HG02610 (cell line): ENCODE results near the gene MRTFA.
A peak's percentile ranks its signal among the peaks of the same experiment; 100 is the strongest.

Experiments
- ATAC-seq: cut with Tn5 transposase; IDR thresholded peaks from one replicate; pipeline ENCODE4 v1.9.1; 2021; ENCODE audit warnings: mild to moderate bottlenecking, moderate library complexity; ENCODE audit not compliant: unreplicated experiment

Gene MRTFA

DNA sequence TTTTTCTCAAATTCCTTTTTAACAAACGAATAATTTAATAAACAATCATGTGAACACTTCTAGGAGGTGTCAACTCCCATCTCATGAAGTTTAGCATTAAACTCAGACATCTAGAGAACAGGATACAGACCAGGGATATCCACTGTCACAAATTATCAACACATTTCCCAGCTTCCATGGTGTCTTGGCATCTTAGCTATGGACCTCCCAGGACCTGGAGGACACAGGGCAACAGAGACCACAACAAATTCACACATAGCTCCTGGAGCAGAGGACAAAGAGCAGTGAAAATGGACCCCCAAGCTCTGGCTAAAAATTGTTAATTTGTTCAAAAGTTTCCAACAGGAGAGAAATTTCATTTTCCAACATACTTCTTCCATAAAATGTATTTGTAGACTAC is 163.9 kb downstream of the MRTFA start:
- no peak for ATAC-seq

DNA sequence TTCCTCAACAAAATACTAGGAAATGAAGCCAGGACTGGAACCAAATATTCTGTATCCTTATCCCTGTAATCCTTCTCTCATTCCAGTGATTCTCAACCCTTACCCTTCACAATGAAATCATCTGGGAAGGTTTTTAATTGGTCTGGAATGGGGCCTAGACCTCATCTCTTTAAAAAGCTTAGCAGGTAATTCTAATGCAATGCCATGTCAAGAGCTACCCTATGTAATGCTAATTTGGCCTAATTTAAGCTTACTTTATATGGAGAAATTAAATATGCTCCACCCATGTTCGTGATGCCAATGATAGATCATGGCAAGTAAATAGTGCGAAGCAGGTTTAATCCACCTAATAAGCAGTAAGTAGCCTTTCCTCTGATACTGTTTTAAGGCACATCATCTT is 164.5 kb downstream of the MRTFA start:
- ATAC-seq = no peak

DNA sequence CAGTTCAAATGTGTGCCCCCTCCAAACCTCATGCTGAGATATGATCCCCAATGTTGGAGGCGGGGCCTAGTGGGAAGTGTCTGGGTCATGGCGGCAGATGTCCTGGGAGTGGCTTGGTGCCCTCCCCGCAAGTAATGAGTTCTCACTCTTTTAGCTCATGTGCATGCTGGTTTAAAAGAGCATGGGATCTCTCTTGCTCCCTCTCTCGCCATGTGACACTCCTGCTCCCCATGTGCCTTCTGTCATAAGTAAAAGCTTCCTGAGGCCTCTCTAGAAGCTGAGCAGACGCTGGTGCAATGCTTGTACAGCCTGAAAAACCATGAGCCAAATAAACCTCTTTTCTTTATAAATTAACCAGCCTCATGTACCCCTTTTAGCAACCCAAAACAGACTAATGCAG is 167.3 kb downstream of the MRTFA start:
- ATAC-seq = no peak

DNA sequence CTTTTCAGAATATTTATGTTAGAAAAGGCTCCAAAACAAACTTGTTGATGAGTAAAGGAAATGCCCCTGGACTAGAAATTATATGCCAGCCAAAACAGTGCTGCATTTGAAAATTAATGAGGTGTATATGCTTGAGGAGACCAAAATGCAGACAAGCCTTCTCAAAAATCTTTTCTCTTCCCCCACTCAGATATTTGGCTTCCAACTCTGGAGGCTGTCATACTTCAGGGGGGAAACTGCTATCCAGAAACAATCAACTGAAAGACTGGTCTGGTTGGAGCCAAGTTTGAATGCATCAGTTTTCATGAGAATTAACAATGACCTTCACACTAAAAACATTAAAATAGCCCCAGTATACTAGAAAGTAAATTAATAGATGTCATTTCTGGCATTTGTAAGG is 167.9 kb downstream of the MRTFA start:
- ATAC-seq = no peak

DNA sequence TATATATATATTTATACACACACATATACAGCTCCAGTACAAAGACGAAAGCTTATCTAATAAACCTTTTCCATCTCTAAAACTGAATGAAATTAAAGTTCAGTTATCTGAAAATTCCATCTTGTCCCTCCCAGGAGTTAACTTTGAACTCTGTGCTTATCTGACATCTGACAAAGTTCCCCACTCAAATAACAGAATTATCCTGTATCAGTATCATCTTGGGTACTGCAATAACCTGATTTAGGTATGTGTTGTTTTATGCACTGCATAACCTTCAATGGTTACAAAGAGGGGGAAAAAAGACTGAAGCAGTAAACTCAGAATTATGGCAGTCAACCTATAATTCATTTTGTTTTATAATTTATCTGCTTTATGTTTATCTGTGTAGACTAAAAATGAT is 169.5 kb downstream of the MRTFA start:
- no peak for ATAC-seq

DNA sequence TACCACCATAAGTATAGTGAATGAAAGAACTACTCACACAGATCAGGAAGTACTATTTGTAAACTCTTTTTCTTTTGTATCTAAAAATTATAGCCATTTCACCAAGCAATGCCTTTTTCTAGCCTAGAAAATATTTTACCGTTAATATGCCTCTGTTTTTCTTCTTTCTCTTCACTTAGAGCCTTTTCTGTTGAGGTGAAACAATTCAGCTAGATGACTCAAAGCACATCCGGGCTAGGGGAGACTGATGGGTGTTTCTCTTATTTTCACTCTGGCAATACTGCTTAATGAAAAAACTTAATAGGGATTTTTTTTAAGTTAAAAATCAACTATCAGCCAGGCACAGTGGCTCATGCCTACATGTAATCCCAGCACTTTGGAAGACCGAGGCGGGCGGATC is 172.8 kb downstream of the MRTFA start:
- no peak for ATAC-seq

DNA sequence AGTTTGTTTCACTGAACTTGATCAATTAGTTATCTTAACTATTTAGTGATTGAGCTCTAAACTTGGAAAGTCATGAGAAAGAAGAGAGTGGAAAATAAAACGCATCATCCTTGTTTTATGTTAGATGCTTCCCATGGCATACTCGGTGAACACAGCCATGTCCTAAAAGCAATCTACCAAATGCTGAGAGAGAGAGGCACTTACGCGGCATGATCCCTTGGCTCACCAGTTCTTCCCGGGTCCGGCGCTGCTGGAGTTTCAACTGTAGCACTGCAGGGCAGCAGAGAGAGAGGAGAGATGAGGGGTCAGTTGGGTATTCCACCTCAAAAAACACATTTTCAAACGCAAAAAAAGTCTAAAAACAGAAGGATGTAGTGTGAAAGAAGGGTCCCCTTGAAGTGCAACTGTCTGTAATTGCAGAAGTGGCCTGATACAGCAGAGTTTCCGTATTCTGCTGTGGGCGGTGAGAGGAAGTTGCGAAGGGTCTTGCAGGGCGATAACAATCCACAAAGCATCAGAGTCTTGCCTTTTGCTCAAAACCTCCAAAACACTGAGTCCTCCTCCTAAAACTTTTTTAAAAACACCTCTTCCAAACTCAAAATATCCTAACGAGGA is 173.4 kb downstream of the MRTFA start:
- ATAC-seq = peak; percentile 66

DNA sequence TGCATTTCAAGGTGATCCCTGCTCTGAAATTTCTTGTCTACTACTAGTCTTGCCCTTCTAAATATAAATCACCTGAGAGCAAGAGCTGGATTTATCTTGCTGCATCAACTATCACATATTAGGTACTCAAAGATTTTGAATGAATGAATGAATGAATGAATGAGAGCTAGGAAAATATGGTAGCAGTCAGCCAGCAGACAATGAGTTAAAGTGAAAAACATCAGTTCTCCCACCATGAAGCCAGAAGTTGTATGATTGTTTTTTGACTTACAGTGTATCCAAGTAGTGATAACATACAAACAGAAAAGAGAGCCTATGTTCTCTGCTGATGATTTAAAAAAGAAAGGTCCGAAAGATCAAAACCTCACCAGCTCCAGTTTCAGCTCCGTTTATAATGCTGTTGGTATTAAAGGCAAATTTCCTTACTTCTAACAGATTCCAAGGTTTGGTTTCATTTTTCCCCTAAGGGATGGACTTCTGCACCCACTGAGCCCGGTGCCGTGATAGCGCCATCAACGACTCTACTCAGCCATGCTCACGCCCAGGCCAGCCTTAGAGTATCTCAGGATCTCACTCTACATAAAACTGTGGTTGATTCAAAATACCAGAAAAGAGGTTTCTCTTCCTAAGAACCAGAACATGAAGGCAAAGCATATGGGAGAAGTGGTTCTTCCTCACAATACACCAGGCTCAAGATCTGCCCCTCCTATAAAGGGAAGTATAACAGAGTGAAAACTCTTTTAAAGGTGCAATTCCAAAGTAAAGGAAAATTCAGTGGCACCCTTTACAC is 174.1 kb downstream of the MRTFA start:
- ATAC-seq = no peak

DNA sequence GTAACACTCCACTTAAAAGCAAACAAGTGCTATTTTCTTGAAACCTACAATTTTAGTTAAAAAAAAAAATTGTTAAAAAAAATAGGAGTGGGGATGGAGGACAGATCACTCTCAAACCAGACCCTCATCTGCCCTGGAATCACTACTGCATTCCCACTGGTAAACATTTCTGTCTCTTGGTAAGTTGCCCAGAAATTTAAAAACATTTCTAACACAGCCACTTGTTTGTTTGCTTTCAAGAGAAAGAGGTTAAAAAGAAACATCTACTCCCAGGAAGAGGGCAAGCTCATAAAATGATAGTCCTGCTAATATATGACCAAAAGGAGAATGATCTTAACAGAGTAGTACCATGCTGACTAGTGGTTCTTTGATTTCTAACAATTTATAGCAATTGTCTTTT is 182.8 kb downstream of the MRTFA start:
- ATAC-seq = no peak

DNA sequence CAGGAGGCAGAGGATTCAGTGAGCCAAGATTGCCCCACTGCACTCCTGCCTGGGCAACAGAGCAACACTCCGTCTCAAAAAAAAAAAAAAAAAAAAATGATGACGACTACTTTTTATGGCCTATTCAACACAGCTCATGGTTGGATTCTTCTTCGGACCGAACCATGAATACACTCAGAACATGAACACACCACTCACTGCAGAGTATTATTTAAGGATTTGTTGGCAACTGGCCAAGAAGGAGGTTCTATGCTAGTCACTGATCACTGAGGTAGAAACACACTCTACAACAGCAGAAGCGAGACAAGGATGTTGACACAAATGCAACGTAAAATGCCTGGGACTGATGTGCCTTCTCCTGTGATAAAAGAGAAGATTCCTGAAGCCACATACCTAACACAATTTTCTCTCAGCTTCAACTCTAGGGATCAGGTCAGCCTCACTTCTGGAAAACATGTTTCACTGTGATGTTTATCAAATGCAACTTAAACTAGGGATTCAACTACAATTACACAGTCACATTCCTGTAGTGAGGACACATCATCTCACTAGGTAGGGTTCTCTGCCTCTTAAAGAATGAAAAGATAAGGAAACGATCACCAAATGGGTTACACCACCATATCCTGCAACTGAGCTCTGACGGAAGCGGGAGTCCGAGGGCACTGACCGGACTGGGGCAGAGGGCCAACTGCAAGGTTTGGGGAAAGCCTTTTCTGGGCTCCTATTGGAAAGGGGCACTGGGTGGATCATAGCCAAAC is 183.6 kb downstream of the MRTFA start:
- no peak for ATAC-seq

DNA sequence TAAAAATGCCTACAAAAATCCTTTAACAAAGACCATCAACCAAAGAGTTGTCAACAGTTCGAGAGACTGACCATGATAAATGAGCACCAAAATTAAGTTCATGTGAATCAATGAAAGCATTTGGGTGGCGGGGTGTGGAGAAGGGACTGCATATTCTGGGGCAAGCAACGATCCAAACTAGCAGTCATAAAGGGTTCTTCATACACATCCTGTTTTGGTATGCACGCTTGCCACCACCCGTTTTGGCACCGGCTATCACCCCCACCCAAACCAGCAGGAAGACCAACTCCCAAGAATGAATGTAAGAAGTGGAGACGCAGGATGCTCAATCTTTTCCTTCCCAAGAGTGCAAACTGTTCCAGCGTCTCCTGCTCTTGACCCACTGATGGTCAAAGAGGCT is 185.3 kb downstream of the MRTFA start:
- ATAC-seq = no peak

DNA sequence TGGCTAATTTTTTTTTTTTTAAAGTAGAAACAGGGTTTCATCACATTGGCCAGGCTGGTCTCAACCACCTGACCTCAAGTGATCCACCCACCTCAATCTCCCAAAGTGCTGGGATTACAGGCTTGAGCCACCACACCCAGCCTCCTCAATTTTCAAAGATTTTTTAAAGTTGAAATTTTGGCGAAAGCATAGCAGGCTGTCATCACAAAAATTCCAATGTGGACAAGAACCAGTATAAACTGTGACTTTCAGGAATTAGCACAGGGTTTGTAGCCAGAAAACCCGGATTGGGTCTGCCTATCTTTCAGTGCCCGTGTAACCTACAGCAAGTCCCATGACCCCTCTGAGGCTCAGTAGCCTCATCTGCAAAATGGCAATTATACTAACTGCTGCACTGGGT is 185.9 kb downstream of the MRTFA start:
- no peak for ATAC-seq

DNA sequence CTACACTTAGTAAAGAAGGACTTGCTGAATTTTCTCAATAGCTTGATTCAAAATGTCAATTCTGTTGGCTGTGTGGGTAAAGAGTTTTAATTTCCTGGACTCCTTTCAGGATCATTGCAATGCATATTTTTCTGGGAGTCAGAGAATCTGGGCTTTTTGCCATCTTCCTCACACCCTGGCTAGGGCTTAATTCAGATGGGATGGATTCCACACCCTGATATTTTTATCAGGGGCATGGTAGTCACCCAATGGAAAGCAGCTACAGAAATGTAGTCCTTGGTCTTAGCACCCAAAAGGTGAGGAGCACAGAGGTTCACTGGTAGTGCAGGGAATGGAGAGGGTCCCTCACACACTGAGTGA is 186.9 kb downstream of the MRTFA start:
- no peak for ATAC-seq

DNA sequence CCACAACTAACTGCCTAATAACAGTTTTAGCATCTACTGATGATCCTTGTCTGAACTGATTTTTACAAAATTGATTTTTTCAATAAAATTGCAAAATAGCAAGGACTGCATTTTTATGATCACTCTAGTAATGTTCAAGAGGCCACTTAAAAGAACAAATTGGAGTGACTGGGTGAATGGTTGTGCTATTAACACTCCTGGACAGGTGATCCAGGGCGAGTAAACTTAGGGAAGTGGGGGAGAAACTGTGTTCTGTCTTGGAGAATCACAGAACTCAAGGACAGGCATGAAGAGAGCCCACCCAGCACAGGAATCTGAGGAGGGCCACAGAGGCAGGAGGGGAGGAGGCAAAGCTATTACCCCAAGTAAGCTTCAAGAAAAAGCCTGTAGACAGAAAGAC is 190.3 kb downstream of the MRTFA start:
- no peak for ATAC-seq

DNA sequence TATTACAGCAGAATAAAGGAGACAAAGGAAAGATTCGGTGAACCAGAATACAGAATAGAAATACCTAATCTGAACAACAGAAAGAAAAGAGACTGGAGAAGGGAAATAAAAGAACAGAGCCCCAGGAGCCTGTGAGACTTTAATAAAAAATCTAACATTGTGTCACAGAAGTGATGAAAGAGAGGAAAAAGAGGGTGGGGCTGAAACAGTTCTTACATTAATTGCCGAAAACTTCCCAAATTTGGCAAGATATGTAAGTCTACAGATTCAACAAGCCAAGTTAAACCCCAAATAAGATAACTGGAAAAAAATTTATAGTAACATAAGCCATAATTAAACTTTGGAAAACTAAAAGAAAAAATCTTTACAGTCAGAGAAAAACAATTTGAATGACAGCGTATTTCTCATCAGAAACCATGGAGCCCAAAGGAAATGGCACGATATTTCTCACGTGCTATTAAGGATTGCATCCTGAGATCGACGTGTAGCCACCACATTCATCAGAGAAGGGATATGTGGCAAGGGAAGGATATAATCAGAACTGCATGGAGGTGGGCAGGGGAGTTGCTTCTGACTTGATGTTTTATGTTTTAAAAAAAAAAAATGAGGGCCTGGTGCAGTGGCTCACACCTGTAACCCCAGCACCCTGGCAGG is 192.2 kb downstream of the MRTFA start:
- no peak for ATAC-seq

DNA sequence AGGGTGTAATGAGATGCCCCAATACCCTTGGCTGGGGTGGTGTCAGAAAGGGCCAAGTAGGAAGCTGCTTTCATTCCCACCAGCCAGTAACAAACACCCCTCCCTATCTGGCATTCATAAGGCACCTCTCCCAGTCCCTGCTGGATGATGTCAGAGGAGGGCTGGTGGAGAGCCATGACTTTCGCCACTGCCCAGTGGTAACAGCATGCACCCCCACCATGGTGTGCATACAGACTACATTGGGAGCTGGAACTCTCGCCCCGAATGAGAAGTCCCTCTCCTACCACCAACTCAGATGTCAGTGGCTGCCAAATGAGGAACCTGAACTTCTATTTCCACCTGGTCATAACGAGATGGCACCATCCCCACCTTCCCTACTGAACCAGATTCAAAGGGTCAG is 192.8 kb downstream of the MRTFA start:
- ATAC-seq = no peak

DNA sequence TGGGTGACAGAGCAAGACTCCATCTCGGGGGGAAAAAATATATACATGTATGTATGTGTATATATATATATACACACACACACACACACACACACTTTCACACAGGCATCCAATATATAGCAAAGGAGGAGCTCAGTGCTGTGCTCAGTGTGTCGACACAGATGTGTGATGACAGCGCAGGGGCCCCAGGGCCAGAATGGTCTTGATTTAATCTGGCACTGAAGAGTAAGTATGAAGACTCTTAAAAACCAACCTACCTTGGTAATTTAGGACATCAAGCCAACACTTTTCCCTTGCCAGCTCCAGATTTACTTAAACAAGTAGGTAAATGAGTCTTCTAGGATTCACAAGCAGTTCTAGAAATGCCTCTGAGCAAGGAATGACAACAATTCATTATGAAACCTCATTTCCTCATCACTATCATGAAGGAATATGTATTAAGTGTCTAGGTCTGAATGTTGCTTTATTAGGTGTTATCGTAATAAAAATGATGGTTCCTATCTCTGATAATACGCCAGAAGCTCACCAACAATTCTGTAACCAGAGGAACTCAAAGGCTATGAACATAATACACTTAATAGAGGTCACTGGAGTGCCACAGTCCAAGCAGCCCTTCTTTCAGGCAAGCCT is 194.6 kb downstream of the MRTFA start:
- ATAC-seq = no peak

DNA sequence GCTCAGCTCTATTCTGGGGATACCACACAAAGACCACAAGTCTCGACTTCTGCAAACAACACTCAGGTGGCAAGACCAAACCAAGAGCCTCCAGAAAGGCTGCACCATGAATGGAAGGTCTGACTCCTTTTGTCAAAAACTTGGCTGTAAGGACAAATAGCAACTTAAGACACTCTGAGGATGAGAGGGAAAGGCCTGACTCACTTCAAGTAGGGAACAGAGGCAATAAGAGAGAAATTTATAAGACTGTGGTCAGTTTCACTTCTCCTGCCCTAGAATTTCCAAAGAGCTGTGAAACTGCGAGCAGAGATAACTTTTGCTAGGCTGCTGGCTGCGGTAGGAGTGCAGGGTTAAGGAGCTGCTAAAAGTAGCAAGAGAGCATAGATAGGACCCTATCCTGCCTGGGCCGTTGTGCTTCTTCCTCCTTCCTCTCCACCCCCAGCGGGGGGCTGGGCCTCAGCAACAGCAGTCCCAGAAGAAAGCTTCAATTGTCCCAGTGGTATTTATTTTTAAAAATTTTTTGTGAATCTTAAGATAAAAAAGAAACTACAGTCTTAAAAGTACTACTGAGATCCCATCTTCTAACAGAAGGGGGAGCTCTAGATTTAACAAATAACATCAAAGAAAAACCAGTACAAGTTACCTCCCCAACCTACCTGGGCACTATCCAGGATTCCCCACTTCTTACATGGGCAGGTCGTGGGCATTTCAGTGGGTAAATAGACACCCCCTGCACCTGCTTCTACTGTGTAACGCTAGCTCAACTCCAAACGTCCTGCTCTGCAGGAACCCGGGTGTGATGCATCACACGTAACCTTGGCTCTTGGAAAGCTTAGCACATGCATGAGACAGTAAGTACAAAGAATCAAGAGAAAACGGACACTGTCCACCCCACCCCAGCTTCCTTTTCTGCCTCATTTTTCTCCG is 199.8 kb downstream of the MRTFA start:
- peak; percentile 69 for ATAC-seq

DNA sequence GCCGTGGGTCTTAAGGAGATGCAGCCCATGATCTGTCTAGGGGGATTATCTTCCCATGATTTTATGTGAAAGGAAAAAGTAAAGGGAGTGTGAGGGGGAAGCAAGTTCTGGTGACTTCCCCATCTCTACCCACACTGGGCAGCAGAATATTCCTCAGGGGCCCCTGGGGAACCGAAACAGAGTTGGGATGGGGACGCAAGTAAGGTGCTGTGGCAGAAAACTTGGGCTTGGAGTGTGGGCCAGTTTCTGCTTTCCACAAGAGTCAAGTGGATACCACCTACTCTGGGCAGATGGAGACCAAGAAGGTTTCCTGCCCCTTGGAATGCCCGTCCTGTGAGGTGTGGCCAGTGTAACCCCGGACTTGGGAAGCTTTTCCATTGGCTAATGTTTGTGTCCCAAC is 201.8 kb downstream of the MRTFA start:
- no peak for ATAC-seq

DNA sequence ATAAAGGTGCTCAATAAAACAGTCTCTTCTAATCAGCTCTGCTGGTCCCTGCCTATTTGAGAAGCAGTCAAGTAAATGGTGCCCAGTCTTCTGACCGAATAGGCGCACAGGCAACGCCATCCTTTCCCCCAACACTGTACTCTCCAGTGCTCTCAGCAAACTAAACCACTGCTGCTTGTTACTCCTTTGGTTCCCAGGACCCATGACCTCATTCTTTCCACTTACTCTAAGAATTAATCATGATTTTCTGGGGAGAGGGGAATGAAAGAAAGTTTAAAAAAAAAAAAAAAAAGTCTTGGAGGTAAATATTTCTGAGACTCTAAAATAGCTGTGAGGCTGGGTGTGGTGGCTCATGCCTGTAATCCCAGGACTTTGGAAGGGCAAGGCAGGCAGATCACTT is 202.4 kb downstream of the MRTFA start:
- ATAC-seq = no peak
